Measurements from ENCODE around the gene PRKCE. TPM values are rescaled to one million over a fixed set of nuclear protein-coding genes. Genes with fewer than 3 reads are reported as not detected.

The PRKCE gene
- total RNA-seq, 1 donor from 2014 or later, result 18.4 TPM

DNA sequence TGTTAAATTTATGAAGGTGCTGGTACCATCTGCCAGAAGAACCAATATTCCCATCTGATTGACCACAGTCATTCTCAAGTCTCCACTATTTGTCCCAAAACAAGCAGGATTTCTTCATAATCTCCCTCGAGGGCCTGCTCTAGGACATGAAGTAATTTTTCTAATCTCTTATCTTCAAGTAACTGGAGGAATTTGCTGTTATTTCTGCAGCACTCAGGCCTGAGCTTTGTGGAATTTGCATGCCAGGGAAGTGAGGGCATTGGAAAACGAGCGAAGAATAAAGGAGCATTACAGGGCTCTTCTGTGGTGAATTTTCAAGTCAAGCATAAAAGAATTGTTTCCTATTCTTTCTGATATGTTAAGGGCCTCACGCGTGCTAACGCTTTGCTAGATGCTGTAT lies 484.5 kb downstream of the PRKCE start:
- Mint-ChIP-seq H3K4me1 (peaks cover 31% of the 10 kb centered on the region), H3K9me3 (peaks cover 11% of the 10 kb centered on the region), H3K4me3 (no peak overlapping the region), H3K36me3 (peaks cover 7% of the 10 kb centered on the region), H3K27me3 (ENCODE audit: low read depth) (no peaks in the 10 kb centered on the region), H3K27ac (peak overlapping the region; percentile 91)
- DNase-seq (ENCODE audit: low spot score in 2 of 2, unreplicated experiment in 2 of 2), result no peak
- TF ChIP-seq, protein P1, sequence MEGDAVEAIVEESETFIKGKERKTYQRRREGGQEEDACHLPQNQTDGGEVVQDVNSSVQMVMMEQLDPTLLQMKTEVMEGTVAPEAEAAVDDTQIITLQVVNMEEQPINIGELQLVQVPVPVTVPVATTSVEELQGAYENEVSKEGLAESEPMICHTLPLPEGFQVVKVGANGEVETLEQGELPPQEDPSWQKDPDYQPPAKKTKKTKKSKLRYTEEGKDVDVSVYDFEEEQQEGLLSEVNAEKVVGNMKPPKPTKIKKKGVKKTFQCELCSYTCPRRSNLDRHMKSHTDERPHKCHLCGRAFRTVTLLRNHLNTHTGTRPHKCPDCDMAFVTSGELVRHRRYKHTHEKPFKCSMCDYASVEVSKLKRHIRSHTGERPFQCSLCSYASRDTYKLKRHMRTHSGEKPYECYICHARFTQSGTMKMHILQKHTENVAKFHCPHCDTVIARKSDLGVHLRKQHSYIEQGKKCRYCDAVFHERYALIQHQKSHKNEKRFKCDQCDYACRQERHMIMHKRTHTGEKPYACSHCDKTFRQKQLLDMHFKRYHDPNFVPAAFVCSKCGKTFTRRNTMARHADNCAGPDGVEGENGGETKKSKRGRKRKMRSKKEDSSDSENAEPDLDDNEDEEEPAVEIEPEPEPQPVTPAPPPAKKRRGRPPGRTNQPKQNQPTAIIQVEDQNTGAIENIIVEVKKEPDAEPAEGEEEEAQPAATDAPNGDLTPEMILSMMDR (IDR thresholded peaks at IDR 0.05; ENCODE audit: unreplicated experiment), result no peak

- Mint-ChIP-seq H3K27me3 (ENCODE audit: low read depth) (no peaks in the 10 kb centered on the region), H3K4me1 (peaks cover 31% of the 10 kb centered on the region), H3K27ac (peak overlapping the region; percentile 91), H3K4me3 (no peak overlapping the region), H3K36me3 (peaks cover 5% of the 10 kb centered on the region), H3K9me3 (peaks cover 11% of the 10 kb centered on the region)
- DNase-seq (ENCODE audit: low spot score in 2 of 2, unreplicated experiment in 2 of 2), result no peak
- TF ChIP-seq, protein P1 (IDR thresholded peaks at IDR 0.05; ENCODE audit: unreplicated experiment), result no peak
Measured at GRCh38 chr2:46136481-46136880, 485.0 kb downstream of the PRKCE start.

DNA sequence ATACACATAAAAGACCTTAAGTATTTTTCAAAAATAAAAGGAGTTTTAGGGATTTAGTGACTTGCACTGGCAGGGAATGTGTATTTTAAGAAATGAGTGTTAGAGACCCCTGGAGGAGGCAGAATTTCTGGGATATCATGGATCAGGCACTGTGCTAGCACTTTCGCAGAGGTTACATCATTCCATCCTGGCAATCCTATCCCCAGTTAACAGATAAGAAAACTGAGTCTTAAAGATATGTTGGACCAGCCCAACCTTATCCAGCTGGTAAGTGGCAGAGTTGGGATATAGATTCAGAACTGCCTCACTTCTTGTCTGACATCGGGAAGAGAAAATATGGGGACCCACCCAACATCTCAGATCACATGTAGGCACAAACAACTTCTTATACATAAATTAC lies 485.5 kb downstream of the PRKCE start:
- Mint-ChIP-seq H3K4me1 (peaks cover 31% of the 10 kb centered on the region), H3K4me3 (no peak overlapping the region), H3K27me3 (ENCODE audit: low read depth) (no peaks in the 10 kb centered on the region), H3K36me3 (peaks cover 5% of the 10 kb centered on the region), H3K9me3 (peaks cover 11% of the 10 kb centered on the region), H3K27ac (peak overlapping the region; percentile 91)
- TF ChIP-seq, protein P1 (IDR thresholded peaks at IDR 0.05; ENCODE audit: unreplicated experiment), result no peak
- DNase-seq (ENCODE audit: low spot score in 2 of 2, unreplicated experiment in 2 of 2), result no peak

- H3K27ac Mint-ChIP-seq, result no peak overlapping the region
- H3K4me3 Mint-ChIP-seq, result no peak overlapping the region
- peaks cover 13% of the 10 kb centered on the region for H3K36me3 Mint-ChIP-seq
- TF ChIP-seq, protein P1 (IDR thresholded peaks at IDR 0.05; ENCODE audit: unreplicated experiment), result no peak
- H3K9me3 Mint-ChIP-seq, result peaks cover 6% of the 10 kb centered on the region
- no peaks in the 10 kb centered on the region for H3K4me1 Mint-ChIP-seq
- no peak for DNase-seq (ENCODE audit: low spot score in 2 of 2, unreplicated experiment in 2 of 2)
- H3K27me3 Mint-ChIP-seq (ENCODE audit: low read depth), result no peaks in the 10 kb centered on the region
Measured at GRCh38 chr2:46142546-46143428, 491.3 kb downstream of the PRKCE start.

DNA sequence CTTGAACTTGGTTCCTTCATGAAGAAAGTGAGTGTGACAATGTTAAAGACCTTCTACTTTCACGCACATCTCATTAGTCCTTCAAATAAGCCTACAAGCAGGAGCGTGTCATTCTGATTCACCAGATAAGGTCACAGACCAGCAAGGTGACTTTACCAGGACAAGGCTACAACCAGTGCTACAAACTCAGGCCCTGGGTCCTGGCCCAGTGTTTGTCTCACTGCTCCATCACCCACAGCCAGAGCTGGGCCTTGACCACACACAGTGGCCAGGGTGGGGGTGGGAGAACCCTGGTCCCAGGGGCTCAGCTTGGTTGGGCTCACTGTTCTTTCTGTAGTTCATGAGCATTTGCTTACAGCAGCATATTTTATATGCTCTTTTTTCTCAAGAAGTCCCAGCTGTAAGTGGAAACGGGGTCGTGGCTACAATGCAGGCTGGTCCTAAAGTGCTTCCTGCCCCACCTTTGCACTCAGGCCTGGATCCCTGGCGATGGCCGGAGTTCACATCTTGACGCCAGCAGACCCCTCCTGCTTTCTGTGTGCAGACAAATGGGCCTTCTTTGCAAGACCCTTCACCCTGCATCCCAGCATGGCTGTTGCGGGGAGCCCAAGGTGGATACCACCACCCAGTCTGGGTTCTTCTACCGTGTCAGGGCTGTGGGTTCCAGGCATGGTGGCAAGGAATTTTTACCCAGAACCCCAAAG lies 492.1 kb downstream of the PRKCE start:
- H3K4me1 Mint-ChIP-seq, result no peaks in the 10 kb centered on the region
- H3K27ac Mint-ChIP-seq, result no peak overlapping the region
- TF ChIP-seq, protein P1 (IDR thresholded peaks at IDR 0.05; ENCODE audit: unreplicated experiment), result no peak
- H3K36me3 Mint-ChIP-seq, result peaks cover 13% of the 10 kb centered on the region
- H3K4me3 Mint-ChIP-seq, result no peak overlapping the region
- no peak for DNase-seq (ENCODE audit: low spot score in 2 of 2, unreplicated experiment in 2 of 2)
- peaks cover 6% of the 10 kb centered on the region for H3K9me3 Mint-ChIP-seq
- no peaks in the 10 kb centered on the region for H3K27me3 Mint-ChIP-seq (ENCODE audit: low read depth)

All from mesothelial cell of epicardium (in vitro differentiated cells).